ENCODE data around the gene BCL2.

DNA sequence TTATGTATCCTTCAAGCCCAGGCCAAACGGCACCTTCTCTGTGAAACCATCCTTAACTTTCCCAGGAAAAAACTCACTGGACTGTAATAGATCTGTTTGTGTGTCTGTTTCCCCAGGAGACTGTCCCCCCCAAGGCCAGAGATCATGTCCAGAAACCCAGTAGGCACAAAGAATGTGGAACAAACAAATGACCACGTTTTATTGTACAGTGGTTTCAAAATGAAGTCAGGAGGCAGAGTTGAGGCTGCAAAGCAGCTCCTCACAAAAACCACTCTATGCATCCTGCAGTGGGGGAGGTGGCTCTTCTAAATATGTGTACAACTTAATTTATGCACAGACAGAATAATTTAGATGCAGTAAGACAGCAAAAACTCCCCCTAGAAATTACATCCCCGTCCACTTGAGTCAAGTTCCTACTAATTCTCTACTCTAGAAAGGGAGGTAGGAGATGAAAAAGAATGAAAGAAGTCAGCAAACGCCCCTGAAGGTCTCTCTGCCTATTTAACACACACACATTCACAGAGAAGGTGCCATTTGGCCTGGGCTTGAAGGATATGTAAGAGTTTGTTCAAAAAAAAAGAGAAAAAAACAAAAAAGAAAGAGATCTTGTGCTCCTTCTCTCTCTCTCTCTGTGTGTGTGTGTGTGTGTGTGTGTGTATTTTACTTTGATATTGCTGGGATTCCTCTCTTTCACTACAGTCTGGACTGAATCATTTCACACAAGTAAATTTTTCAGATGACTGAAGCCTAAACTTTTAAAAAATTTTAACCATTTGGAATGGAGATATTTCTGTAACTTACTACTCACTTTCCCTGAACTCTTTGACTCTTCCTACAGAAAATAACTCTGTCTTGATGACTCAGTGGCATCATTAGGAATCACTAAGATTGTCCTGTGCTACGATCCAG lies 19.5 kb downstream of the BCL2 start:
- TF ChIP-seq, protein P1, sequence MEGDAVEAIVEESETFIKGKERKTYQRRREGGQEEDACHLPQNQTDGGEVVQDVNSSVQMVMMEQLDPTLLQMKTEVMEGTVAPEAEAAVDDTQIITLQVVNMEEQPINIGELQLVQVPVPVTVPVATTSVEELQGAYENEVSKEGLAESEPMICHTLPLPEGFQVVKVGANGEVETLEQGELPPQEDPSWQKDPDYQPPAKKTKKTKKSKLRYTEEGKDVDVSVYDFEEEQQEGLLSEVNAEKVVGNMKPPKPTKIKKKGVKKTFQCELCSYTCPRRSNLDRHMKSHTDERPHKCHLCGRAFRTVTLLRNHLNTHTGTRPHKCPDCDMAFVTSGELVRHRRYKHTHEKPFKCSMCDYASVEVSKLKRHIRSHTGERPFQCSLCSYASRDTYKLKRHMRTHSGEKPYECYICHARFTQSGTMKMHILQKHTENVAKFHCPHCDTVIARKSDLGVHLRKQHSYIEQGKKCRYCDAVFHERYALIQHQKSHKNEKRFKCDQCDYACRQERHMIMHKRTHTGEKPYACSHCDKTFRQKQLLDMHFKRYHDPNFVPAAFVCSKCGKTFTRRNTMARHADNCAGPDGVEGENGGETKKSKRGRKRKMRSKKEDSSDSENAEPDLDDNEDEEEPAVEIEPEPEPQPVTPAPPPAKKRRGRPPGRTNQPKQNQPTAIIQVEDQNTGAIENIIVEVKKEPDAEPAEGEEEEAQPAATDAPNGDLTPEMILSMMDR (IDR thresholded peaks at IDR 0.05), result no peak
- TF ChIP-seq POLR2A (IDR thresholded peaks at IDR 0.05), result no peak

Data from Peyer's patch (tissue), 4 donors.